Fibroblast of lung (primary cell): ENCODE data around the gene CASTOR2. TPM values are rescaled to one million over a fixed set of nuclear protein-coding genes. Genes with fewer than 3 reads are reported as not detected.

Experiments used
- DNase-seq, 2 donors: peaks; one replicate each; pipeline versions ENCODE4 v3.0.0 to v3.0.0-alpha.2; 2010; ENCODE audit warnings: low read depth in 2 of 2
- H2AFZ ChIP-seq: 2 replicates; pipeline ENCODE4 v1.5.1; 2012; ENCODE audit warnings: low read length, control low read depth, inconsistent platforms
- H3K27ac ChIP-seq: 2 replicates; pipeline ENCODE4 v1.5.1; 2011; ENCODE audit warnings: low read length, control low read depth; ENCODE audit not compliant: insufficient read depth
- H3K27me3 ChIP-seq: 2 replicates; pipeline ENCODE4 v1.5.1; 2011; ENCODE audit warnings: mild to moderate bottlenecking, low read length; ENCODE audit not compliant: control insufficient read depth, insufficient read depth
- H3K36me3 ChIP-seq: 2 replicates; pipeline ENCODE4 v1.5.1; 2011; ENCODE audit warnings: low read length; ENCODE audit not compliant: control insufficient read depth, insufficient read depth
- H3K4me1 ChIP-seq: 2 replicates; pipeline ENCODE4 v1.5.1; 2011; ENCODE audit warnings: low read length; ENCODE audit not compliant: control insufficient read depth, insufficient read depth; ENCODE audit errors: extremely low read depth
- H3K4me2 ChIP-seq: 2 replicates; pipeline ENCODE4 v1.5.1; 2011; ENCODE audit warnings: low read length, control low read depth; ENCODE audit not compliant: insufficient read depth; ENCODE audit errors: extremely low read depth
- H3K4me3 ChIP-seq, 4 experiments: fragments of 200-600 bp in 1 of 4; sonication (generic) in 1 of 4; replicated peaks in 1 of 4; 2 replicates each; pipeline ENCODE4 v1.5.1; 2011 to 2016; ENCODE audit warnings: low read length in 4 of 4, low read depth in 3 of 4, mild to moderate bottlenecking in 3 of 4, control low read depth in 2 of 4, inconsistent platforms in 1 of 4, mixed read lengths in 1 of 4; ENCODE audit not compliant: insufficient read depth in 1 of 4; ENCODE audit errors: control extremely low read depth in 1 of 4
- H3K79me2 ChIP-seq: 2 replicates; pipeline ENCODE4 v1.5.1; 2012; ENCODE audit warnings: mild to moderate bottlenecking, low read length, inconsistent platforms; ENCODE audit not compliant: control insufficient read depth, insufficient read depth
- H3K9ac ChIP-seq: 2 replicates; pipeline ENCODE4 v1.5.1; 2011; ENCODE audit warnings: mild to moderate bottlenecking, low read length, control low read depth; ENCODE audit not compliant: insufficient read depth
- H3K9me3 ChIP-seq: 2 replicates; pipeline ENCODE4 v1.5.1; 2012; ENCODE audit warnings: low read depth, low read length; ENCODE audit not compliant: control insufficient read depth, insufficient read depth
- H4K20me1 ChIP-seq: 2 replicates; pipeline ENCODE4 v1.5.1; 2011; ENCODE audit warnings: low read length; ENCODE audit not compliant: control insufficient read depth, insufficient read depth; ENCODE audit errors: extremely low read depth
- CTCF ChIP-seq, 2 donors: IDR thresholded peaks in 1 of 2; conservative IDR thresholded peaks in 1 of 2; 1 replicate in 1 of 2; 2 replicates in 1 of 2; pipeline ENCODE4 v1.5.1; 2011 to 2012; ENCODE audit warnings: low read length in 2 of 2, control low read depth in 1 of 2, inconsistent platforms in 1 of 2, low read depth in 1 of 2, mild to moderate bottlenecking in 1 of 2
- EZH2 ChIP-seq: IDR thresholded peaks from 2 replicates; pipeline ENCODE4 v1.5.1; 2012; ENCODE audit warnings: low read length, control low read depth, mild to moderate bottlenecking; ENCODE audit errors: missing control alignments
- polyA plus RNA-seq, 2 donors: library from polyadenylated mRNA; depleted of rRNA in 1 of 2; stranded (reverse) in 1 of 2; unstranded in 1 of 2; fragments of >200 nt; gene quantifications; 2 replicates each; pipeline ENCODE4 v1.2.1, GENCODE V29; 2011 to 2012; ENCODE audit warnings: missing spikeins in 1 of 2
- total RNA-seq: library from RNA; depleted of rRNA; stranded (reverse); fragments of >200 nt; gene quantifications from 2 replicates; pipeline ENCODE4 v1.2.1, GENCODE V29; 2014

The CASTOR2 gene
- total and polyA plus RNA-seq, 2 donors (not counting 1 experiment from before 2014, with no cell fraction given): 9.0 to 10.9 TPM

GRCh38 chr7:75050501-75050900 lies 86.0 kb downstream of the CASTOR2 start:
- Histone ChIP-seq H4K20me1 (no peaks in the 10 kb centered on the region), H3K27me3 (no peaks in the 10 kb centered on the region), H3K9ac (no peak overlapping the region), H3K4me1 (peaks cover 6% of the 10 kb centered on the region), H3K27ac (no peak overlapping the region), H3K36me3 (peaks cover 12% of the 10 kb centered on the region), H3K79me2 (no peaks in the 10 kb centered on the region), H3K4me3 (no peak overlapping the region), H2AFZ (no peak overlapping the region), H3K9me3 (no peaks in the 10 kb centered on the region), H3K4me2 (no peak overlapping the region)
- peak in 1 of 2 donors; percentile 22 for DNase-seq
- no peak for TF ChIP-seq CTCF (conservative IDR thresholded peaks at IDR 0.05 in 1 of 2, IDR thresholded peaks at IDR 0.05 in 1 of 2; ENCODE audit: low read depth in 1 of 2, low read length in 2 of 2)
- TF ChIP-seq EZH2: no peak

- no peaks in the 10 kb centered on the region for H3K27me3 ChIP-seq
- no peaks in the 10 kb centered on the region for H3K79me2 ChIP-seq
- H2AFZ ChIP-seq: no peak overlapping the region
- H3K4me3 ChIP-seq: no peak overlapping the region
- no peak overlapping the region for H3K4me2 ChIP-seq
- peak; percentile 93 to 99 for DNase-seq
- H3K9ac ChIP-seq: no peak overlapping the region
- peaks cover 1% of the 10 kb centered on the region for H4K20me1 ChIP-seq
- no peaks in the 10 kb centered on the region for H3K9me3 ChIP-seq
- peaks cover 9% of the 10 kb centered on the region for H3K36me3 ChIP-seq
- H3K4me1 ChIP-seq: peaks cover 11% of the 10 kb centered on the region
- peak overlapping the region; percentile 57 for H3K27ac ChIP-seq
- TF ChIP-seq CTCF (conservative IDR thresholded peaks at IDR 0.05 in 1 of 2, IDR thresholded peaks at IDR 0.05 in 1 of 2; ENCODE audit: low read depth in 1 of 2, low read length in 2 of 2) (no peak), EZH2 (no peak)
Measured at GRCh38 chr7:75054744-75055143, 90.2 kb downstream of the CASTOR2 start.

GRCh38 chr7:75055155-75055554 lies 90.7 kb downstream of the CASTOR2 start:
- peak in 1 of 2 donors; percentile 61 for DNase-seq
- Histone ChIP-seq H3K9me3 (no peaks in the 10 kb centered on the region), H3K79me2 (no peaks in the 10 kb centered on the region), H3K27ac (peak overlapping the region; percentile 57), H3K27me3 (no peaks in the 10 kb centered on the region), H4K20me1 (peaks cover 1% of the 10 kb centered on the region), H3K4me1 (peaks cover 11% of the 10 kb centered on the region), H3K4me3 (no peak overlapping the region), H3K4me2 (no peak overlapping the region), H3K36me3 (peaks cover 11% of the 10 kb centered on the region), H2AFZ (no peak overlapping the region), H3K9ac (no peak overlapping the region)
- no peak for TF ChIP-seq CTCF (conservative IDR thresholded peaks at IDR 0.05 in 1 of 2, IDR thresholded peaks at IDR 0.05 in 1 of 2; ENCODE audit: low read depth in 1 of 2, low read length in 2 of 2)
- no peak for TF ChIP-seq EZH2
